Osteocyte (in vitro differentiated cells): ENCODE results near the gene DLGAP5. TPM values are rescaled to one million over a fixed set of nuclear protein-coding genes. Genes with fewer than 3 reads are reported as not detected.

ENCODE experiments used
- DNase-seq: peaks from one replicate; pipeline ENCODE4 v3.0.0; 2021; ENCODE audit warnings: mixed read lengths; ENCODE audit not compliant: unreplicated experiment; ENCODE audit errors: extremely low spot score
- H3K27ac Mint-ChIP-seq: one replicate; pipeline ENCODE4 v1.8.0; 2021; ENCODE audit warnings: mild to moderate bottlenecking, mixed read lengths; ENCODE audit not compliant: unreplicated experiment
- H3K27me3 Mint-ChIP-seq: one replicate; pipeline ENCODE4 v1.8.0; 2021; ENCODE audit warnings: mixed read lengths; ENCODE audit not compliant: unreplicated experiment
- H3K36me3 Mint-ChIP-seq: one replicate; pipeline ENCODE4 v1.8.0; 2021; ENCODE audit warnings: mixed read lengths; ENCODE audit not compliant: unreplicated experiment
- H3K4me1 Mint-ChIP-seq: one replicate; pipeline ENCODE4 v1.8.0; 2021; ENCODE audit warnings: mixed read lengths; ENCODE audit not compliant: unreplicated experiment
- H3K4me3 Mint-ChIP-seq: one replicate; pipeline ENCODE4 v1.8.0; 2021; ENCODE audit warnings: mild to moderate bottlenecking, moderate library complexity, mixed read lengths; ENCODE audit not compliant: unreplicated experiment
- H3K9me3 Mint-ChIP-seq: one replicate; pipeline ENCODE4 v1.8.0; 2021; ENCODE audit warnings: mixed read lengths; ENCODE audit not compliant: unreplicated experiment
- CTCF ChIP-seq: fragments of 200-600 bp; sonication (generic); IDR thresholded peaks from 2 replicates; pipeline ENCODE4 v1.5.0; 2021; ENCODE audit warnings: antibody characterized with exemption, mild to moderate bottlenecking, moderate library complexity
- long read RNA-seq: library from polyadenylated mRNA; unstranded; transcript quantifications from one replicate; pipeline ENCODE4 v2.0.0, GENCODE V29; 2021
- total RNA-seq: library from RNA; stranded (reverse); gene quantifications from 2 replicates; pipeline ENCODE4 v1.2.1, GENCODE V29; 2021

Gene DLGAP5, protein sequence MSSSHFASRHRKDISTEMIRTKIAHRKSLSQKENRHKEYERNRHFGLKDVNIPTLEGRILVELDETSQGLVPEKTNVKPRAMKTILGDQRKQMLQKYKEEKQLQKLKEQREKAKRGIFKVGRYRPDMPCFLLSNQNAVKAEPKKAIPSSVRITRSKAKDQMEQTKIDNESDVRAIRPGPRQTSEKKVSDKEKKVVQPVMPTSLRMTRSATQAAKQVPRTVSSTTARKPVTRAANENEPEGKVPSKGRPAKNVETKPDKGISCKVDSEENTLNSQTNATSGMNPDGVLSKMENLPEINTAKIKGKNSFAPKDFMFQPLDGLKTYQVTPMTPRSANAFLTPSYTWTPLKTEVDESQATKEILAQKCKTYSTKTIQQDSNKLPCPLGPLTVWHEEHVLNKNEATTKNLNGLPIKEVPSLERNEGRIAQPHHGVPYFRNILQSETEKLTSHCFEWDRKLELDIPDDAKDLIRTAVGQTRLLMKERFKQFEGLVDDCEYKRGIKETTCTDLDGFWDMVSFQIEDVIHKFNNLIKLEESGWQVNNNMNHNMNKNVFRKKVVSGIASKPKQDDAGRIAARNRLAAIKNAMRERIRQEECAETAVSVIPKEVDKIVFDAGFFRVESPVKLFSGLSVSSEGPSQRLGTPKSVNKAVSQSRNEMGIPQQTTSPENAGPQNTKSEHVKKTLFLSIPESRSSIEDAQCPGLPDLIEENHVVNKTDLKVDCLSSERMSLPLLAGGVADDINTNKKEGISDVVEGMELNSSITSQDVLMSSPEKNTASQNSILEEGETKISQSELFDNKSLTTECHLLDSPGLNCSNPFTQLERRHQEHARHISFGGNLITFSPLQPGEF
- 11.5 and 11.7 TPM in 2 replicates for total RNA-seq
- long read RNA-seq, transcript DLGAP5-202 (20 exons, 2,954 nt), result minor isoform, 5 of 95 reads
- long read RNA-seq, transcript DLGAP5-201 (19 exons, 2,973 nt), result major isoform, 51 of 95 reads
- long read RNA-seq, partial matches to known transcripts, result 33 of 95 reads
- long read RNA-seq, other reads (novel, unspliced or antisense), result 6 of 95 reads

DNA sequence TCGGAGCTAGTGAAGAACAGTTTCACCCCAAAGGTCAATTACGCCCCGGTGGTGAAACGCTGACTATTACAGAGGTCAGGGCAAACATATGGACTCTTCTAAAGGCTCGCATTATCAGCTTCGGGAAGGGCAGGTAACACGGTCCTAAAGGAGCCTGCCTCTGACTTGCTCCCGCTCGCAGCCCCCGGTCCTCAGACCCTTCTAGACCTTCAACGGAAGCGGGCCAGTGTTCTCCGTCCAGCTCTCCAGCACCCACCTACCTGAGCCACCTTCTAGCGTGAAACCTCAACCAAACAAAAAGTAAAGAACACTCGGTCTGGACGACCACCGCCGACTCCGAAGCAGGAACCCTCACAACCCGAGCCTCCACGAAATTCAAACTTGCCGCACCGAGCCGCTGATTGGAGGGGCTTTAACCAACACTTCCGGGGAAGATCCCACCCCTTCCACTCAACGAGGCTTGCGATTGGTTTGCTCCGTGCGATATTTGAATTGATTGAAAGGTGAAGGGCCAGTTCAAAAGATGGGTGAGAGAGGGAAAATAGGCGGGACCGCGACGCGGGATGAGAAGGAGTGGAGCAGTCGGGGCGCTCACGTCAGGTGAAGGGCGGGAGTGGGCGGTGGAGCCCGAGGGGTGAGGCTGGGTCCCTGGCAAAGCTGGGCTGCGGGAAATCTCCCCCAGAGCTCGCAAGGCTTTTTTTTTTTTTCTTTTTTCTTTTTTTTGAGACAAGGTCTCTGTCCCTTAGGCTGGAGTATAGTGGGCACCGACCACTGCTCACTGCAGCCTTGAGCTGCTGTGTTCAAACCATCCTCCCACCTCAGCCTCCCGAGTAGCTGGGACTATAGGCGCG lies at the start of gene DLGAP5:
DLGAP5 (minus strand) TSS at position 383 of the 851 bp plus-strand sequence. CDS start 2,406 bp downstream, outside the sequence.
- H3K4me1 Mint-ChIP-seq, result peaks cover 31% of the 10 kb centered on the region
- peak within 1 kb of the TSS; percentile 98 for H3K4me3 Mint-ChIP-seq

GRCh38 chr14:55240526-55241178 lies 49.3 kb upstream of the DLGAP5 start:
- TF ChIP-seq CTCF, result no peak
- Mint-ChIP-seq H3K27me3 (peaks cover 66% of the 10 kb centered on the region), H3K27ac (no peak overlapping the region), H3K9me3 (no peaks in the 10 kb centered on the region), H3K4me1 (no peaks in the 10 kb centered on the region), H3K36me3 (peaks cover 2% of the 10 kb centered on the region), H3K4me3 (no peak overlapping the region)
- DNase-seq, result no peak

More for the DNA sequence above, at the start of gene DLGAP5:
- H3K36me3 Mint-ChIP-seq, result no peaks in the 10 kb centered on the region
- peak within 1 kb of the TSS; percentile 42 for H3K27ac Mint-ChIP-seq
- no peak for TF ChIP-seq CTCF
- no peaks in the 10 kb centered on the region for H3K27me3 Mint-ChIP-seq
- peaks cover 9% of the 10 kb centered on the region for H3K9me3 Mint-ChIP-seq
- DNase-seq, result peak; percentile 95

GRCh38 chr14:55239320-55239719 lies 47.9 kb upstream of the DLGAP5 start:
- no peaks in the 10 kb centered on the region for H3K9me3 Mint-ChIP-seq
- peaks cover 2% of the 10 kb centered on the region for H3K36me3 Mint-ChIP-seq
- H3K4me3 Mint-ChIP-seq, result no peak overlapping the region
- H3K27me3 Mint-ChIP-seq, result peaks cover 69% of the 10 kb centered on the region
- no peak for DNase-seq
- TF ChIP-seq CTCF, result no peak
- H3K4me1 Mint-ChIP-seq, result no peaks in the 10 kb centered on the region
- no peak overlapping the region for H3K27ac Mint-ChIP-seq

- Mint-ChIP-seq H3K27me3 (peaks cover 67% of the 10 kb centered on the region), H3K36me3 (peaks cover 2% of the 10 kb centered on the region), H3K4me3 (no peak overlapping the region), H3K4me1 (no peaks in the 10 kb centered on the region), H3K27ac (no peak overlapping the region), H3K9me3 (no peaks in the 10 kb centered on the region)
- no peak for TF ChIP-seq CTCF
- no peak for DNase-seq
Observed at GRCh38 chr14:55238019-55238680, 46.8 kb upstream of the DLGAP5 start.
